HCT116 (cell line): ENCODE data around the gene KCND2. TPM values are rescaled to one million over a fixed set of nuclear protein-coding genes. Genes with fewer than 3 reads are reported as not detected.

Experiments used
- ATAC-seq: fragments of 200-7000 bp; cut with Tn5 transposase; 2 replicates; pipeline ENCODE4 v1.9.1; 2020; ENCODE audit warnings: mild to moderate bottlenecking, moderate library complexity
- BruUV-seq: library from RNA; stranded (reverse); fragments of 400-500 nt; replicated peaks from 2 replicates; lab custom pipeline; 2021; lab: Mats Ljungman, UMichigan
- CTCF ChIA-PET: fragments of 300-600 bp; sonication (Branson Sonifier 250); formaldehyde crosslinking; loops from one replicate; lab custom pipeline; 2021; ENCODE audit warnings: antibody characterized with exemption; lab: Charles Lee
- POLR2A ChIA-PET: fragments of 300-600, 350-600 bp; sonication (Branson Sonifier 250); formaldehyde crosslinking; loops from one replicate; lab custom pipeline; 2021; ENCODE audit warnings: antibody characterized with exemption; lab: Charles Lee
- RAD21 ChIA-PET, 2 experiments: fragments of 300-600 bp; sonication (Branson Sonifier 250); formaldehyde crosslinking; loops; one replicate each; lab custom pipeline; 2023; ENCODE audit warnings: low total read pairs in 2 of 2; ENCODE audit not compliant: uncharacterized antibody in 2 of 2, unreplicated experiment in 2 of 2, low non-redundant PET in 1 of 2; lab: Charles Lee
- DNase-seq: peaks from one replicate; pipeline ENCODE4 v3.0.0-alpha.2; 2010; ENCODE audit warnings: low read depth, low spot score
- H2AFZ ChIP-seq: fragments of 200-600 bp; shearing (Covaris generic), sonication (generic); 2 replicates; pipeline ENCODE4 v1.6.1; 2017; ENCODE audit warnings: low read depth, mixed run types, mixed read lengths, antibody characterized with exemption, low read length; ENCODE audit not compliant: poor library complexity, severe bottlenecking
- H3K27ac ChIP-seq: 2 replicates; pipeline ENCODE4 v1.5.1; 2012; ENCODE audit warnings: low read depth, low read length
- H3K27me3 ChIP-seq: fragments of 200-600 bp; sonication (generic); 2 replicates; pipeline ENCODE4 v1.6.1; 2016; ENCODE audit warnings: mixed run types, low read length, mixed read lengths; ENCODE audit not compliant: insufficient read depth
- H3K36me3 ChIP-seq, 2 experiments: fragments of 200-500 bp in 1 of 2; fragments of 200-600 bp in 1 of 2; sonication (Bioruptor generic) in 1 of 2; sonication (generic) in 1 of 2; 2 replicates each; pipeline versions ENCODE4 v1.5.1 to v1.6.1; 2014 to 2016; ENCODE audit warnings: low read length in 2 of 2, inconsistent platforms in 1 of 2, mixed read lengths in 1 of 2, mixed run types in 1 of 2; ENCODE audit not compliant: insufficient read depth in 2 of 2, control insufficient read depth in 1 of 2
- H3K4me1 ChIP-seq, 2 experiments: fragments of 200-600 bp in 1 of 2; sonication (generic) in 1 of 2; 2 replicates each; pipeline versions ENCODE4 v1.5.1 to v1.6.1; 2012 to 2017; ENCODE audit warnings: low read length in 2 of 2, inconsistent platforms in 1 of 2, mild to moderate bottlenecking in 1 of 2, mixed read lengths in 1 of 2, mixed run types in 1 of 2, moderate library complexity in 1 of 2; ENCODE audit not compliant: insufficient read depth in 2 of 2, control insufficient read depth in 1 of 2
- H3K4me2 ChIP-seq: fragments of 200-600 bp; sonication (generic); 2 replicates; pipeline ENCODE4 v1.6.1; 2017; ENCODE audit warnings: mixed run types, low read length, mixed read lengths
- H3K4me3 ChIP-seq, 2 experiments: fragments of 200-600 bp in 1 of 2; sonication (generic) in 1 of 2; replicated peaks in 1 of 2; 2 replicates each; pipeline ENCODE4 v1.5.1; 2011 to 2016; ENCODE audit warnings: low read length in 2 of 2, control low read depth in 1 of 2, low read depth in 1 of 2, mild to moderate bottlenecking in 1 of 2, mixed read lengths in 1 of 2, mixed run types in 1 of 2
- H3K79me2 ChIP-seq: fragments of 200-600 bp; sonication (generic); 2 replicates; pipeline ENCODE4 v1.6.1; 2017; ENCODE audit warnings: mild to moderate bottlenecking, mixed run types, low read length, moderate library complexity, mixed read lengths; ENCODE audit not compliant: insufficient read depth
- H3K9ac ChIP-seq: fragments of 200-600 bp; sonication (generic); 2 replicates; pipeline ENCODE4 v1.6.1; 2016; ENCODE audit warnings: low read length, mixed read lengths
- H3K9me2 ChIP-seq: fragments of 200-600 bp; sonication (generic), shearing (Covaris generic); 2 replicates; pipeline ENCODE4 v1.6.1; 2017; ENCODE audit warnings: mixed run types, mild to moderate bottlenecking, moderate library complexity; ENCODE audit not compliant: insufficient read depth
- H3K9me3 ChIP-seq, 2 experiments: fragments of 200-500 bp in 1 of 2; fragments of 200-600 bp in 1 of 2; sonication (Bioruptor generic) in 1 of 2; sonication (generic) in 1 of 2; 2 replicates each; pipeline ENCODE4 v1.6.1; 2014 to 2017; ENCODE audit warnings: low read length in 2 of 2, mixed read lengths in 2 of 2, inconsistent platforms in 1 of 2, low read depth in 1 of 2, mild to moderate bottlenecking in 1 of 2, mixed run types in 1 of 2, moderate library complexity in 1 of 2; ENCODE audit not compliant: control insufficient read depth in 1 of 2, insufficient read depth in 1 of 2
- H4K20me1 ChIP-seq: fragments of 200-600 bp; sonication (generic), shearing (Covaris generic); 2 replicates; pipeline ENCODE4 v1.6.1; 2017; ENCODE audit warnings: mixed run types, mild to moderate bottlenecking, moderate library complexity; ENCODE audit not compliant: insufficient read depth
- CBX3 ChIP-seq: IDR thresholded peaks from 2 replicates; pipeline ENCODE4 v1.6.1; 2012; ENCODE audit warnings: low read depth
- ELF1 ChIP-seq: IDR thresholded peaks from 2 replicates; pipeline ENCODE4 v1.6.1; 2012; ENCODE audit warnings: low read depth, borderline replicate concordance
- EZH2 ChIP-seq: fragments of 200-600 bp; sonication (generic); IDR thresholded peaks from 2 replicates; pipeline ENCODE4 v1.6.1; 2017; ENCODE audit warnings: antibody characterized with exemption, mixed run types
- EZH2phosphoT487 ChIP-seq: fragments of 200-600 bp; IDR thresholded peaks from 2 replicates; pipeline ENCODE4 v1.6.1; 2018; ENCODE audit warnings: antibody characterized with exemption, borderline replicate concordance
- POLR2A ChIP-seq: IDR thresholded peaks from 2 replicates; pipeline ENCODE4 v1.7.0; 2011; ENCODE audit warnings: borderline replicate concordance; ENCODE audit not compliant: insufficient read depth, insufficient read length; ENCODE audit errors: extremely low read depth
- POLR2AphosphoS5 ChIP-seq: IDR thresholded peaks from 2 replicates; pipeline ENCODE4 v1.6.1; 2011; ENCODE audit warnings: mild to moderate bottlenecking, low read depth, low read length, moderate library complexity
- SRF ChIP-seq: IDR thresholded peaks from 2 replicates; pipeline ENCODE4 v1.6.1; 2012; ENCODE audit warnings: low read depth
- TCF7L2 ChIP-seq: IDR thresholded peaks from 2 replicates; pipeline ENCODE4 v1.7.0; 2011; ENCODE audit warnings: borderline replicate concordance, inconsistent platforms; ENCODE audit not compliant: insufficient read depth, insufficient read length; ENCODE audit errors: extremely low read depth
- YY1 ChIP-seq: IDR thresholded peaks from 2 replicates; pipeline ENCODE4 v1.6.1; 2011; ENCODE audit warnings: low read length, low read depth, moderate library complexity, mild to moderate bottlenecking; ENCODE audit not compliant: insufficient replicate concordance; ENCODE audit errors: extremely low read depth
- ZFX ChIP-seq: fragments of 450-650 bp; IDR thresholded peaks from 2 replicates; pipeline ENCODE4 v1.6.1; 2017
- ZNF274 ChIP-seq: fragments of 200-500 bp; sonication (Bioruptor generic); IDR thresholded peaks from 2 replicates; pipeline ENCODE4 v1.6.1; 2014; ENCODE audit warnings: mild to moderate bottlenecking, low read depth, low read length, inconsistent platforms
- intact Hi-C: fragments of 100-400 bp; cut with micrococcal nuclease; formaldehyde crosslinking; loops from 2 replicates; pipeline ENCODE4 v1.10.0; 2022
- total RNA-seq: library from RNA; stranded (reverse); gene quantifications from one replicate; pipeline ENCODE4 v1.2.1, GENCODE V29; 2021; ENCODE audit not compliant: unreplicated experiment
- TF ChIP-seq, protein P1 (sequence below), 3 experiments: fragments of 200-600 bp in 1 of 3; sonication (generic) in 1 of 3; IDR thresholded peaks in 2 of 3; conservative IDR thresholded peaks in 1 of 3; 2 replicates each; pipeline ENCODE4 v1.5.1; 2012 to 2017; ENCODE audit warnings: low read depth in 2 of 3, low read length in 2 of 3, antibody characterized with exemption in 1 of 3, borderline replicate concordance in 1 of 3, control low read depth in 1 of 3, mild to moderate bottlenecking in 1 of 3, mixed read lengths in 1 of 3, mixed run types in 1 of 3, moderate library complexity in 1 of 3; ENCODE audit not compliant: insufficient read depth in 1 of 3
- TF ChIP-seq, protein P2 (sequence below): IDR thresholded peaks from 2 replicates; pipeline ENCODE4 v1.6.1; 2012

Gene KCND2
- total RNA-seq, 1 experiment from 2014 or later: 0.05 TPM

- no peak for ATAC-seq
- Histone ChIP-seq H3K4me3 (no peak overlapping the region), H3K9me3 (no peaks in the 10 kb centered on the region), H3K27ac (no peak overlapping the region), H3K9me2 (no peaks in the 10 kb centered on the region), H4K20me1 (no peaks in the 10 kb centered on the region), H3K79me2 (no peaks in the 10 kb centered on the region), H3K9ac (no peak overlapping the region), H3K36me3 (no peaks in the 10 kb centered on the region), H3K4me2 (no peak overlapping the region), H3K4me1 (no peaks in the 10 kb centered on the region), H2AFZ (no peak overlapping the region), H3K27me3 (no peaks in the 10 kb centered on the region)
- RAD21 ChIA-PET: no interaction called here
- no peak for TF ChIP-seq SRF
- TF ChIP-seq TCF7L2: no peak
- TF ChIP-seq POLR2A: no peak
- TF ChIP-seq, protein P1, sequence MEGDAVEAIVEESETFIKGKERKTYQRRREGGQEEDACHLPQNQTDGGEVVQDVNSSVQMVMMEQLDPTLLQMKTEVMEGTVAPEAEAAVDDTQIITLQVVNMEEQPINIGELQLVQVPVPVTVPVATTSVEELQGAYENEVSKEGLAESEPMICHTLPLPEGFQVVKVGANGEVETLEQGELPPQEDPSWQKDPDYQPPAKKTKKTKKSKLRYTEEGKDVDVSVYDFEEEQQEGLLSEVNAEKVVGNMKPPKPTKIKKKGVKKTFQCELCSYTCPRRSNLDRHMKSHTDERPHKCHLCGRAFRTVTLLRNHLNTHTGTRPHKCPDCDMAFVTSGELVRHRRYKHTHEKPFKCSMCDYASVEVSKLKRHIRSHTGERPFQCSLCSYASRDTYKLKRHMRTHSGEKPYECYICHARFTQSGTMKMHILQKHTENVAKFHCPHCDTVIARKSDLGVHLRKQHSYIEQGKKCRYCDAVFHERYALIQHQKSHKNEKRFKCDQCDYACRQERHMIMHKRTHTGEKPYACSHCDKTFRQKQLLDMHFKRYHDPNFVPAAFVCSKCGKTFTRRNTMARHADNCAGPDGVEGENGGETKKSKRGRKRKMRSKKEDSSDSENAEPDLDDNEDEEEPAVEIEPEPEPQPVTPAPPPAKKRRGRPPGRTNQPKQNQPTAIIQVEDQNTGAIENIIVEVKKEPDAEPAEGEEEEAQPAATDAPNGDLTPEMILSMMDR (IDR thresholded peaks at IDR 0.05 in 2 of 3, conservative IDR thresholded peaks at IDR 0.05 in 1 of 3; ENCODE audit: borderline replicate concordance in 1 of 3, insufficient read depth in 1 of 3, low read depth in 2 of 3, low read length in 2 of 3): no peak
- TF ChIP-seq, protein P2, sequence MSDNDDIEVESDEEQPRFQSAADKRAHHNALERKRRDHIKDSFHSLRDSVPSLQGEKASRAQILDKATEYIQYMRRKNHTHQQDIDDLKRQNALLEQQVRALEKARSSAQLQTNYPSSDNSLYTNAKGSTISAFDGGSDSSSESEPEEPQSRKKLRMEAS: no peak
- no peak for TF ChIP-seq POLR2AphosphoS5
- no peak for TF ChIP-seq ELF1
- TF ChIP-seq CBX3: no peak
- TF ChIP-seq ZFX: no peak
- TF ChIP-seq EZH2phosphoT487: no peak
- TF ChIP-seq YY1: no peak
- no peak for TF ChIP-seq ZNF274
- TF ChIP-seq EZH2: no peak
- no TSS peak for BruUV-seq
- CTCF ChIA-PET: no interaction called here
- POLR2A ChIA-PET: no interaction called here
- intact Hi-C loops: no loop called here
- no peak for DNase-seq
Observed at GRCh38 chr7:120523985-120524384, 251.0 kb downstream of the KCND2 start.
